ENCODE measurements around the gene FTCD. TPM values are rescaled to one million over a fixed set of nuclear protein-coding genes. Genes with fewer than 3 reads are reported as not detected.

FTCD gene
- total and polyA plus RNA-seq, 2 of the 4 experiments (the other 2 are of a cell fraction): 0.55 TPM; not detected in 1

DNA sequence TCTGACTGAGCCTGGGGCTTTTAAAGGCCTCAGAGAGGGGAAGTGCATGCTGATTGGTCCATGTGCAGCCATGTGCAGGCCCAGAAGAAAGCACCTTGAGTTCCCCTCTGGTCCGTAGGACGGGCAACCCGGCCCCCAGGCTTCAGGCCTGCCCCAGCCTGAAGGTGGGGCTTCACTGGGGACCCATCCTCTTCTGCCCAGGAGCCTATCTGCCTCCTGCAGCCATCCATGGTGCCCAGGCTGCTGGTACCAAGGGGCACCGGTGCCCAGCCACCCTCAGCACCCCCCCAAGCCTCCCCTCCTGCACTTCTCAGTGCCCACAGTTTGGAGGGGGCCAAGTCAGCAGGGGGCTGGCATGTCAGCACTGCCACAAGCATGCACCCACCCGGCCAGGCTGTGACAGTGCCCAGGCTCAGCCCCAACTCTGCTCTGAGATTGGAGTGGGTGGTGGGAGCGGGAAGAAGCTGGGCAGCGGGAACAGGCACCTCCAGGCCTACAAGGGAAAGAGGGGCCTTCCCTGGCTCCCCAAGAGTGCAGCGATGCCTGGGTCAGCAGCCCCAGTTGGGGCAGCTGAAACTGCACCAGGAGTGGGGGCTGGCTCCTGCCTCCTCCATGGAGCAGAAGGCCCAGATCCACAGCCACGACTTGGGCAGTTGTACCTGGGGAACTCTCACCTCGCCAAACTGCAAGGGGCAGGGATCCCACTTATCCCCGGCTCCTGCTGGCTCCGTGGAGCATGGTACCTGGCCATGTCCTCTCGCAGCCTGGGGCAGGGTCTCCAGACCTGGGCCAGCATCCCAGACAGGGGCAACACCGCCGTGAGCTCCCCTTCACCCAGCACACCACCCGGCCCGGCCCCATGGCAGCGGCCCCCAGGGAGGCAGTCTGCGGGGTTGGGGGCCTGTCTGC is 45.8 kb downstream of the FTCD start:
- Histone ChIP-seq H3K18ac (ENCODE audit: low read depth, low read length) (no peak overlapping the region), H3K4me2 (ENCODE audit: low read depth, low read length) (no peak overlapping the region), H4K20me1 (ENCODE audit: insufficient read depth, low read length) (peaks cover 90% of the 10 kb centered on the region), H2BK20ac (ENCODE audit: low read depth, low read length) (no peak overlapping the region), H2BK120ac (ENCODE audit: low read depth, low read length) (no peak overlapping the region), H3K14ac (replicated peaks; ENCODE audit: low read depth, low read length) (no peak overlapping the region), H2BK5ac (ENCODE audit: low read depth, low read length, poor library complexity, severe bottlenecking) (no peak overlapping the region), H3K9me1 (ENCODE audit: insufficient read depth, low read length) (no peaks in the 10 kb centered on the region), H2AK5ac (ENCODE audit: low read depth, low read length) (no peak overlapping the region), H3K27ac (ENCODE audit: insufficient read depth, low read length) (peak overlapping the region; percentile 5; the same call in 1 of the 2 replicates), H3K36me3 (ENCODE audit: control insufficient read depth, insufficient read depth, low read length) (peaks cover 66% of the 10 kb centered on the region), H3K56ac (ENCODE audit: extremely low read depth, insufficient read depth, low read length) (no peak overlapping the region), H3K23ac (ENCODE audit: low read depth, low read length) (no peak overlapping the region), H3K4ac (ENCODE audit: low read depth, low read length) (no peak overlapping the region), H2AK9ac (replicated peaks; ENCODE audit: low read depth, low read length, poor library complexity) (peak overlapping the region; percentile 61), H2AFZ (replicated peaks; ENCODE audit: low read length, poor library complexity) (peak overlapping the region; percentile 11), H3K4me1 (ENCODE audit: control insufficient read depth, insufficient read depth, low read length) (peaks cover 4% of the 10 kb centered on the region), H4K5ac (ENCODE audit: low read depth, low read length) (no peak overlapping the region), H4K8ac (ENCODE audit: low read depth in 2 of 2, low read length in 2 of 2) (no peak overlapping the region), H3K4me3 (ENCODE audit: insufficient read depth, low read depth, low read length) (no peak overlapping the region), H3K79me1 (ENCODE audit: low read depth in 1 of 2, low read length in 2 of 2) (peaks cover 15 to 62% of the 10 kb centered on the region in 2 experiments), H3K9me3 (ENCODE audit: control insufficient read depth, insufficient read depth, low read length) (peaks cover 7% of the 10 kb centered on the region), H2BK15ac (ENCODE audit: low read depth, low read length) (no peak overlapping the region), H3K9ac (ENCODE audit: low read depth, low read length) (no peak overlapping the region), H4K91ac (ENCODE audit: insufficient read depth, low read depth, low read length) (no peak overlapping the region), H3K27me3 (ENCODE audit: control insufficient read depth, insufficient read depth, low read length) (no peaks in the 10 kb centered on the region)
- 89% methylated on average over 14 of the region's 19 CpGs; no CpG with 5 or more reads in 1 of the 2 experiments for WGBS, 2 experiments (ENCODE audit: extremely low coverage in 2 of 2, insufficient read length in 1 of 2)
- peak; percentile 7 for ATAC-seq (ENCODE audit: low read depth)
- POLR2A ChIA-PET (ENCODE audit: unreplicated experiment): no interaction called here
- BruUV-seq (replicated peaks): no TSS peak
- no peak; the same call in 1 of the 2 replicates for TF ChIP-seq POLR2A (IDR thresholded peaks at IDR 0.05; ENCODE audit: low read depth, low read length)
- TF ChIP-seq RAD21 (IDR thresholded peaks at IDR 0.05; ENCODE audit: low read length): no peak
- TF ChIP-seq, protein P1, sequence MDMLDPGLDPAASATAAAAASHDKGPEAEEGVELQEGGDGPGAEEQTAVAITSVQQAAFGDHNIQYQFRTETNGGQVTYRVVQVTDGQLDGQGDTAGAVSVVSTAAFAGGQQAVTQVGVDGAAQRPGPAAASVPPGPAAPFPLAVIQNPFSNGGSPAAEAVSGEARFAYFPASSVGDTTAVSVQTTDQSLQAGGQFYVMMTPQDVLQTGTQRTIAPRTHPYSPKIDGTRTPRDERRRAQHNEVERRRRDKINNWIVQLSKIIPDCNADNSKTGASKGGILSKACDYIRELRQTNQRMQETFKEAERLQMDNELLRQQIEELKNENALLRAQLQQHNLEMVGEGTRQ (IDR thresholded peaks at IDR 0.05; ENCODE audit: low read depth, low read length): peak; percentile 38; the same call in 1 of the 2 replicates
- intact Hi-C loops (cut with micrococcal nuclease) (no loop called here), in situ Hi-C loops (cut with MboI; ENCODE audit: low sequenced_read_pairs) (no loop called here), dilution Hi-C loops (cut with HindIII; ENCODE audit: low sequenced_read_pairs, unreplicated experiment) (no loop called here)
- DNase-seq: no peak
- CTCF ChIA-PET: no interaction called here
